Nephron progenitor cell (in vitro differentiated cells): ENCODE results near the gene ZXDC.

Source experiments
- DNase-seq: peaks from one replicate; pipeline ENCODE4 v3.0.0; 2021
- H3K27ac Mint-ChIP-seq: 2 replicates; pipeline ENCODE4 v1.8.0; 2021; ENCODE audit warnings: mild to moderate bottlenecking, moderate library complexity, mixed read lengths
- H3K27me3 Mint-ChIP-seq: 2 replicates; pipeline ENCODE4 v1.8.0; 2021; ENCODE audit warnings: mild to moderate bottlenecking, low read depth, mixed read lengths; ENCODE audit not compliant: poor library complexity
- H3K36me3 Mint-ChIP-seq: 2 replicates; pipeline ENCODE4 v1.8.0; 2021; ENCODE audit warnings: low read depth, mixed read lengths
- H3K4me1 Mint-ChIP-seq: 2 replicates; pipeline ENCODE4 v1.8.0; 2021; ENCODE audit warnings: mixed read lengths
- H3K4me3 Mint-ChIP-seq: 2 replicates; pipeline ENCODE4 v1.8.0; 2021; ENCODE audit warnings: mild to moderate bottlenecking, moderate library complexity, mixed read lengths
- H3K9me3 Mint-ChIP-seq: 2 replicates; pipeline ENCODE4 v1.8.0; 2021; ENCODE audit warnings: mild to moderate bottlenecking, moderate library complexity, mixed read lengths
- CTCF ChIP-seq: fragments of 200-600 bp; sonication (generic); IDR thresholded peaks from 2 replicates; pipeline ENCODE4 v1.5.0; 2021; ENCODE audit warnings: antibody characterized with exemption

The ZXDC gene

GRCh38 chr3:126398423-126399350, 77.0 kb downstream of the ZXDC start:
- DNase-seq: no peak
- Mint-ChIP-seq H3K27ac (no peak overlapping the region), H3K36me3 (no peaks in the 10 kb centered on the region), H3K27me3 (peaks cover 43% of the 10 kb centered on the region), H3K9me3 (no peaks in the 10 kb centered on the region), H3K4me1 (peaks cover 20% of the 10 kb centered on the region), H3K4me3 (no peak overlapping the region)
- no peak for TF ChIP-seq CTCF

- H3K9me3 Mint-ChIP-seq: no peaks in the 10 kb centered on the region
- DNase-seq: no peak
- H3K27ac Mint-ChIP-seq: no peak overlapping the region
- no peak overlapping the region for H3K4me3 Mint-ChIP-seq
- H3K36me3 Mint-ChIP-seq: no peaks in the 10 kb centered on the region
- no peak for TF ChIP-seq CTCF
- H3K27me3 Mint-ChIP-seq: peaks cover 49% of the 10 kb centered on the region
- peaks cover 20% of the 10 kb centered on the region for H3K4me1 Mint-ChIP-seq
Observed at GRCh38 chr3:126397610-126398422, 77.9 kb downstream of the ZXDC start.

- Mint-ChIP-seq H3K36me3 (no peaks in the 10 kb centered on the region), H3K27ac (no peak overlapping the region), H3K27me3 (peaks cover 56% of the 10 kb centered on the region), H3K4me1 (peaks cover 15% of the 10 kb centered on the region), H3K9me3 (no peaks in the 10 kb centered on the region), H3K4me3 (peak overlapping the region; percentile 41)
- no peak for TF ChIP-seq CTCF
- DNase-seq: no peak
Observed at GRCh38 chr3:126396536-126396935, 79.2 kb downstream of the ZXDC start.

- peak overlapping the region; percentile 41 for H3K4me3 Mint-ChIP-seq
- no peak for DNase-seq
- H3K27me3 Mint-ChIP-seq: peaks cover 60% of the 10 kb centered on the region
- no peaks in the 10 kb centered on the region for H3K36me3 Mint-ChIP-seq
- no peak for TF ChIP-seq CTCF
- no peak overlapping the region for H3K27ac Mint-ChIP-seq
- no peaks in the 10 kb centered on the region for H3K9me3 Mint-ChIP-seq
- H3K4me1 Mint-ChIP-seq: peaks cover 15% of the 10 kb centered on the region
Observed at GRCh38 chr3:126395846-126396513, 79.7 kb downstream of the ZXDC start.

- H3K36me3 Mint-ChIP-seq: no peaks in the 10 kb centered on the region
- H3K27me3 Mint-ChIP-seq: peaks cover 65% of the 10 kb centered on the region
- H3K9me3 Mint-ChIP-seq: no peaks in the 10 kb centered on the region
- H3K27ac Mint-ChIP-seq: no peak overlapping the region
- peaks cover 15% of the 10 kb centered on the region for H3K4me1 Mint-ChIP-seq
- H3K4me3 Mint-ChIP-seq: peak overlapping the region; percentile 73
- TF ChIP-seq CTCF: no peak
- no peak for DNase-seq
Observed at GRCh38 chr3:126394977-126395321, 80.7 kb downstream of the ZXDC start.
